GM12801 (cell line): ENCODE results near the gene IPO9.

Experiments
- TF ChIP-seq, protein P1 (sequence below): IDR thresholded peaks from one replicate; pipeline ENCODE4 v1.5.1; 2011; ENCODE audit warnings: control low read depth; ENCODE audit not compliant: insufficient read length; ENCODE audit errors: extremely low read depth

Gene IPO9

DNA sequence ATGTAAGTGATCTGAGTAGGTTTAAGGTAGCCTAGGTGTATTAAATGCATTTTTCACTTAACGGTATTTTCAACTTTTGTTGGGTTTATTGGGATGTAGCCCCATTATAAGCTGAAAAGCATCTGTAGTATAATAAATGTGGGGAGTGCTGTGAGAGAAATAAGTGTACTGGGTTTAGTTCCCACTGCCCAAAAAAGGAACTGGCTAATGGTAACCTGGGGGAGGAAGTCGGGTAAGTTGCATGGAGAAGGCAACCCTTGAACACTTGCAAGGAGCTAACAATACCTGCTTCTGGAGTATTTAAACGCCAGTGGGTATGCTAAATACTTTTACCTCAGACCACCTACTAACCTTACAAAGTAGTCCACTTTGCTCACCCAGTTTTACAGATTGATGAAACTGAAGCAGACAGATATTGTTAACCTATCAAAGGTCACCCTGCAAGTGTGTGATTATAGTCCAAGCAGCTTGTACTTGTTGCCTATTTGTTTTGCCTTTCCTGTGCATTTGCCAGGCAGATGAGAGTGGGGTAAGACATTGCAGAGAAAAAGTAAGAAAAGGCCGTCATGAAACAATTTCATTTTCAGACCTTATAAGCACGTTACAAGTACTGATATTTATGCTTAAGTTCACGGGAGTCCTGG is 52.1 kb downstream of the IPO9 start:
- TF ChIP-seq, protein P1, sequence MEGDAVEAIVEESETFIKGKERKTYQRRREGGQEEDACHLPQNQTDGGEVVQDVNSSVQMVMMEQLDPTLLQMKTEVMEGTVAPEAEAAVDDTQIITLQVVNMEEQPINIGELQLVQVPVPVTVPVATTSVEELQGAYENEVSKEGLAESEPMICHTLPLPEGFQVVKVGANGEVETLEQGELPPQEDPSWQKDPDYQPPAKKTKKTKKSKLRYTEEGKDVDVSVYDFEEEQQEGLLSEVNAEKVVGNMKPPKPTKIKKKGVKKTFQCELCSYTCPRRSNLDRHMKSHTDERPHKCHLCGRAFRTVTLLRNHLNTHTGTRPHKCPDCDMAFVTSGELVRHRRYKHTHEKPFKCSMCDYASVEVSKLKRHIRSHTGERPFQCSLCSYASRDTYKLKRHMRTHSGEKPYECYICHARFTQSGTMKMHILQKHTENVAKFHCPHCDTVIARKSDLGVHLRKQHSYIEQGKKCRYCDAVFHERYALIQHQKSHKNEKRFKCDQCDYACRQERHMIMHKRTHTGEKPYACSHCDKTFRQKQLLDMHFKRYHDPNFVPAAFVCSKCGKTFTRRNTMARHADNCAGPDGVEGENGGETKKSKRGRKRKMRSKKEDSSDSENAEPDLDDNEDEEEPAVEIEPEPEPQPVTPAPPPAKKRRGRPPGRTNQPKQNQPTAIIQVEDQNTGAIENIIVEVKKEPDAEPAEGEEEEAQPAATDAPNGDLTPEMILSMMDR, result no peak

DNA sequence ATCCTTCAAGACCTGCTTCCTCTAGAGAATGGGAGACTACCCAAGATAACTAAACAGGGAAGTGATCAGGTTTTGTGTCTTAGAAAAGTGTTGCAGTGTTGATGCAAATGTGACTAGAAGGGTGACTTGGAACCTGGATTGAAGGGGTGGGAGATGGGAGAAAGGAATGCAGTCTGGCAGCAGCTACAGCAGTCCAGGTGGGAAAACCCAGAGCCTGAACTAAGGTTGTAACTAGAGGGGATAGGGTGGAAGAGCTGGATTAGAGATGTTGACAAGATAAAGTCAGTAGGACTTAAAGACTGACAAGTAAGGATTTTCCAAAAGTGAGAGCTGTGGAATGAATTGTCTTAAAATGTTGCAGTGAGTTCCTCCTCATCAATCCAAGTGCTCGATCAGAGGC is 52.7 kb downstream of the IPO9 start:
- TF ChIP-seq, protein P1, result no peak

DNA sequence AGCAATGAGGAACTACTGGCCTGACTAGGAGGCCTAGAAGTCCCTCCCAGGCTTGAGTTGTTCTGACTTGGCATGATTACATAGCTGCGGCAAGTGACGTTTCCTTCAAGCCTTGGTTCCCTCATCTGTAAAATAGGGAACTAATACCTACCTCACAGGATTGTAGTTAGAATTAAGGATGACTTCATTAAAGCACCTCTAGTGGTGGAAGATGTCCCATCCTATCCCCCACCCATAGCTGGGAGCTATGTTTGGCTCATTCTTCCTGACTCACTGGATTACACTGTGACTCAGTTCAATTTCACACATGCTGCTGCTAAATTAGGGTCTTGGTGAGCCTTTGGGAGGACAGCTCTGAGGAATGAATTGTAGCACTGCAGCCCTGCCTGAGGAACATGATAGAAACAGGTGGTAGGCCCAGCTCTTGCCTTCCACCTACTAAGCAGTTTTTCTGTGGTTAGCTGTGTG is 53.7 kb downstream of the IPO9 start:
- TF ChIP-seq, protein P1, result no peak

DNA sequence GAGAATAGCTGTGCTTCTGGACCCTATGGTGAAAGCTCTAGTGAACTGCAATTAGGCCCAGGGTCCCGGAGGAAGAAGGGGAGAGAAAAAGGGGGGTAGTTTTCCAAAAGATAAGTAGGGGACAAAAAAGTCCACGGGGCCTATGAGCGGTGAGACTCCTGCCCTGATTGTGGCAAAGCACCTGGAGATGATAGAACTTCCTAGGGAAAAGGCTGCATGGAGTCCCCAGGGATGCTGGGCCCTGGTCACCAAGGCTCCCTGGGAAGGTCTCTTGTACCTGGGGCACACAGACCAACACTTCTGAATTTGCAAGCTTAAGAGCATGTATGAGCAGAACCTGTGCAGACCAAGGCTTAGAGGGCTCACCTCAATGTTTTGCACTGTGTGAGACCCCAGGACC is 54.3 kb downstream of the IPO9 start:
- TF ChIP-seq, protein P1, result no peak

DNA sequence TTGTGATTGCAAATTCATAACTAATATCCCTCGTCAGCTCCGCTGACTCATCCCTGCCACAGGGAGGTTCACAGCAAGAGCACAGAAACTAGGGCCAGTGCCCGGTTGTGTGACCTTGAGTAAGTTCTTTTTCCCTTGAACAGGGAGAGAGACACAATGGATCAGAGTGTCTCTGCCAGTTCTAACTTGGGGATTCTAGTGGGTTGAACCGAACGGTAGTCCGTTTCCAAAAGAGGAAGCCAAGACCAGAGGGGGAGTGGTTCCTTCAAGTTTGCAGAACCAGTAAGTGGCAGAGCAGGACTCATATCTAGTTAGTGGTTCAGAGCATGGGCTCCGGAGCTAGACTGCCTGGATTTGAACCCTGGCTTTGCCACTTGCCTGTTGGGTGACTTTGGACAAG is 54.8 kb downstream of the IPO9 start:
- TF ChIP-seq, protein P1, result no peak

DNA sequence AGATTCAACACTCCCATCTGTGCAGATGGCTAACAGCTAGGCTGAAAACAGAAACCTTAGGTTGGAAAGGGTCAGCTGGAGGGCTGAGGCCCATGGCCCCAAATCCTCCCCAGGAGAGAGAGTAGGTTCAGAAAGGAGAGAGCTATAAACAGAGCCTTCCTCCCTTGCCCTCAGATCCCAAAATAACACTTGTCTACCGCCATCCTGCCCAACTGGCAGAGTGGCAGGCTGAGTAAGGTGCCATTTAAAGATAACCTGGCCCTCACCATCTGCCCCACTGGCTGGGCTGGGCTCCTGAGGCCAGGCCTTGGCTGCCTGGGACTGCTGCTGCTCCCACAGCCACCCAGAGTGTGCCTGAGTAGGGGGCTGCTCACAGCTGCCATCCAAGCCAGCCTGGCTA is 55.5 kb downstream of the IPO9 start:
- TF ChIP-seq, protein P1, result no peak

DNA sequence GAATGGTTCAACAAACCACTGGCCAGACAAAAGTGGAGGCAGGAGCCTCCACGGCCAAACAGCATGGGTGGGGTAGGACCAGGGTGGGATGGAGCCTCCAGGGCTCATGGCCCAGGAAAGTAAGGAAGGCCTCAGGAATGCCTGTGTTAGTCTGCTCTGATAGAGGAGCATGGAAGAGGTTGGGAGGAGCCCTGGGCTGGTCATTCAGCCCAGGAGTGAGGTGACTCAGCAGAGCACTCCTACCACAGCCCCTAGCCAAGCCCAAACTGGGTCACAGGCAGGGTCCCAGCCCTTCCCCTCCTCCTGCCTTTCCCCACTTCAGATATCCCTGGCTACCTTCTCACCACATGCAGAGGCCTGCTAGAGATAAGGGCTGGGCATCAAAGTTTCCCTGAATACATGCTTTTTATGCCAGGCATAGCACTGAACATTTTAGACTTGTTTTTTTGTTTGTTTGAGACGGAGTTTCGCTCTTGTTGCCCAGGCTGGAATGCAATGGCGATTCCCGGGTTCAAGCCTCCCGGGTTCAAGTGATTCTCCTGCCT is 56.6 kb downstream of the IPO9 start:
- TF ChIP-seq, protein P1, result no peak
